Stimulated activated CD8-positive, alpha-beta memory T cell treated with anti-CD3 and anti-CD28 coated beads, Interleukin-7, amount 100 ng/mL, for 1 hour (primary cell): ENCODE data around the gene TTC12.

ENCODE experiments used
- DNase-seq, 2 donors: peaks; one replicate each; pipeline ENCODE4 v3.0.0-alpha.2; 2020; ENCODE audit warnings: low read depth in 2 of 2

The TTC12 gene

GRCh38 chr11:113373981-113374560 lies 59.7 kb downstream of the TTC12 start:
- DNase-seq, result no peak

- DNase-seq, result no peak
These were observed 61.0 kb downstream of the TTC12 start for GRCh38 chr11:113375402-113375801.

GRCh38 chr11:113376156-113376555 lies 61.8 kb downstream of the TTC12 start:
- DNase-seq, result no peak

- no peak for DNase-seq
These were observed 63.5 kb downstream of the TTC12 start for GRCh38 chr11:113377681-113378412.

GRCh38 chr11:113378692-113379091 lies 64.3 kb downstream of the TTC12 start:
- no peak for DNase-seq

- DNase-seq, result no peak
These were observed 67.7 kb downstream of the TTC12 start for GRCh38 chr11:113382121-113382520.

- DNase-seq, result no peak
These were observed 70.2 kb downstream of the TTC12 start for GRCh38 chr11:113384551-113384950.

GRCh38 chr11:113385749-113386148 lies 71.4 kb downstream of the TTC12 start:
- DNase-seq, result no peak

- DNase-seq, result no peak
These were observed 72.5 kb downstream of the TTC12 start for GRCh38 chr11:113386866-113387265.

GRCh38 chr11:113387605-113388211 lies 73.3 kb downstream of the TTC12 start, which contains the start of gene ANKK1:
ANKK1 (plus strand) TSS chr11:113387779; CDS start chr11:113387885, 106 bp downstream.
- DNase-seq, result no peak

GRCh38 chr11:113389272-113389671 lies 74.9 kb downstream of the TTC12 start:
- no peak for DNase-seq

GRCh38 chr11:113392236-113392921 lies 78.0 kb downstream of the TTC12 start:
- no peak for DNase-seq

- DNase-seq, result no peak
These were observed 79.2 kb downstream of the TTC12 start for GRCh38 chr11:113393501-113393985.

GRCh38 chr11:113394919-113395318 lies 80.5 kb downstream of the TTC12 start:
- no peak for DNase-seq

- no peak for DNase-seq
These were observed 81.5 kb downstream of the TTC12 start for GRCh38 chr11:113395782-113396336.

- no peak for DNase-seq
These were observed 82.3 kb downstream of the TTC12 start for GRCh38 chr11:113396690-113397089.

- DNase-seq, result no peak
These were observed 82.8 kb downstream of the TTC12 start for GRCh38 chr11:113397212-113397611.

- DNase-seq, result no peak
These were observed 83.4 kb downstream of the TTC12 start for GRCh38 chr11:113397821-113398220.

- DNase-seq, result no peak
These were observed 84.5 kb downstream of the TTC12 start for GRCh38 chr11:113398669-113399430.

- DNase-seq, result no peak
These were observed 86.3 kb downstream of the TTC12 start for GRCh38 chr11:113400631-113401230.

- DNase-seq, result no peak
These were observed 87.3 kb downstream of the TTC12 start for GRCh38 chr11:113401718-113402117.
